GM12874 (cell line): Measurements from ENCODE around the gene CDH13.

ENCODE experiments used
- CTCF ChIP-seq: IDR thresholded peaks from 2 replicates; pipeline ENCODE4 v1.5.1; 2011; ENCODE audit warnings: low read depth, mild to moderate bottlenecking, control low read depth, low read length, moderate library complexity; ENCODE audit not compliant: insufficient read depth

CDH13 gene

GRCh38 chr16:83066881-83067280, 440.1 kb downstream of the CDH13 start:
- TF ChIP-seq CTCF = no peak

- no peak for TF ChIP-seq CTCF
Observed at GRCh38 chr16:83068686-83069085, 441.9 kb downstream of the CDH13 start.

GRCh38 chr16:83070416-83071209, 443.8 kb downstream of the CDH13 start:
- no peak for TF ChIP-seq CTCF

GRCh38 chr16:83075956-83076355, 449.2 kb downstream of the CDH13 start:
- no peak for TF ChIP-seq CTCF

GRCh38 chr16:83083361-83083760, 456.6 kb downstream of the CDH13 start:
- TF ChIP-seq CTCF = no peak

- no peak for TF ChIP-seq CTCF
Observed at GRCh38 chr16:83085660-83086059, 458.9 kb downstream of the CDH13 start.

- TF ChIP-seq CTCF = no peak
Observed at GRCh38 chr16:83095941-83096692, 469.3 kb downstream of the CDH13 start.
